ENCODE results near the gene GFRA4.

Gene GFRA4

DNA sequence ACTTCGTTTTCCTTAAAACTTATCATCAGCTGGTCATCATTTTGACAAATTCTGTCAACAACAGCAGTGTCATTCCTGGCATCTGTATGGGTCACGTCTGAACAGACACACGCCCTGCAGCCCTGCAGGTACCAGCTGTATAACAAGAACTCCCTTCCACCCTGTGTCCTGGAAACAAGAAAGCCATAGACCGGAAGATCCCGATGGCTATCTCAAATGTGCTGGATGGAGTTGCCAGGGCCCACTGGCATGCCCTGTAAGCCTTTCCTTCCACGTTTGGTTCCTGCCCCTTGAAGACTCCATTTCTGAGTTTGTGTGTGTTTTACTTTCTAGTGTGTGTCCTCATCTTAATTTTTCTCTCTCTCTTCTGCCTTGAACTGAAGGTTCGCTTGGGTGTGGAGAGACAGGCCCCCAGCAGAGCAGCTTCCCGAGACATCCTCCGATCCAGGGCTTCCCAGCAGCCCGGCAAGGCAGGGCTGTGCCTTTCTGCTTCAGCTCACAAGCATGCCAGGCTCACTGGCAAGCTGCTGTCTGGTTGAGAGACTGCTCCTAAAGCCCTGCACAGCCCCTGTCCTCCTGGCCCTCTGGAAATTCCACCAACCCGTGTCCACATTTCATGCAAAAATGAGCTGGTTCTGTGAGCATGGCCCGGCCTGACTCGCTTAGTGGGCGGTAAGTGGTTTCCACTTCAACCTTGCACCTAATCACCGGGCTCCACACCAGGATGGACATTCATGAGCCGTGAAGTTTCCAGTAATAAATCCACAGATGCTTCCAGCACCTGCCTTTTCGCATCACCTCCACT lies 8.7 kb downstream of the GFRA4 start:
- Mint-ChIP-seq H3K4me1 (ENCODE audit: low read depth) (peaks cover 12% of the 10 kb centered on the region), H3K27ac (no peak overlapping the region), H3K36me3 (ENCODE audit: low read depth) (no peaks in the 10 kb centered on the region), H3K27me3 (peaks cover 13% of the 10 kb centered on the region), H3K4me3 (no peak overlapping the region), H3K9me3 (no peaks in the 10 kb centered on the region)

DNA sequence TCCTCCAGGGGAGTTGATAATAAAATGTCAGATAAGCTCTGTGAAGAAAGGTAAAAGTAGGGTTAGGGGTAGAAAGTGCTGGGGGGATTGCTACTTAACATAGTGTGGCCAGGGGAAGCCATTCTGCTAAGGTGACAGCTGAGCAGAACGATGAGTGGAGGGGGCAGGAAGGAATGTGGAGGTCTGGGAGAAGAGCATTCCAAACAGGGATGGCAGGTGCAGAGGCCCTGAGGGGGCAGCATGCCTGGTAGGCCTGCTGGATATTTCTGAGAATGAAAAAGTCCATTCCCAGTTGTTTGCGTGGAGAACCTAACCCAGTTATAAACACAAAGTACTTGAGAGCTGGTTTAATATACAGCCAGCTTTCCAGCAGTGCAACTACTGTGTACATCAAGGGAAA lies 9.3 kb downstream of the GFRA4 start:
- no peaks in the 10 kb centered on the region for H3K36me3 Mint-ChIP-seq (ENCODE audit: low read depth)
- no peak overlapping the region for H3K27ac Mint-ChIP-seq
- H3K4me3 Mint-ChIP-seq: no peak overlapping the region
- peaks cover 6% of the 10 kb centered on the region for H3K27me3 Mint-ChIP-seq
- no peaks in the 10 kb centered on the region for H3K9me3 Mint-ChIP-seq
- peaks cover 8% of the 10 kb centered on the region for H3K4me1 Mint-ChIP-seq (ENCODE audit: low read depth)

DNA sequence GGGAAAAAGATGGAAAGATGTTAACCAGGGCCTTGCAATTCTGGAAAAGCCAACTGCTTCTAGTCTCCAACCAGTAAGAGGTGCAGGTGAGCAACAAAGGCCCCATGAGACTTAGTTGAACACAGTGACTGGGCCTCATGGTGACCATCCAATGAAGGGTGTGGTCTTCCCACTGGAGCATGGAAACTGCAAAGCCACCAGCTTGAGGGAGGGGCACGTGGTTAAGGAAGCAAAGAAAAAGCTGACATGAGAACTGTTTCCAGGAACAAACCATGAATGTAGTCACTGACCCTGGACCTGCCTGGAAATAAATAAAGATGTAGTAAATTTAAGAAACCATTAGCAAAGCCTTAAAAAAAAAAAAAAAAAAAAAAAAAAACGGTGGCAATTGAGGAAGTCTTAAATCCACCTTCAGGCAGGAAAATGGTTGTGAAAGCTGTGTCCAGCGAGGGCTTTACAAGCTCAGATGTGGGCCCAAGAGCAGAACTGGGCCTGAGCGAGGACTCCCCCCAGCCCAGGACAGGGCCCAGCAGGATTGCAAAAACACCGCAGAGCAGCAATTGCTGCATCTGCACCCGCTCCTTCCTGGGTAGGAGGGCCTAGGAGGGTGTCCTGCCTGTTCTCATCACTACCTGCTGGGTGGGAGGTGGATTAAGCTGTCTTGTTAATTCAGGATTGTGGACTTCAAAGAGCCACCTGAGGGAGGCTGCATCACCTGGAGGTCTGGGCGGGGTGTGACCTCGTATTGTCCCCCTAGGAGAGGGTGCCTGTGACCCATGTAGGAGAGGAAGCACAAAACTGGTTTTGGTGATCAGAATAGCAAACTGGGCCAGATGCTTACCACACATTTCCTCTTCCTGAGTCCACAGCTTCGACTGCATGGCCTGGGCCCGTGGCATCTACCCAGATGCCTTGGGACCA lies 10.3 kb downstream of the GFRA4 start:
- Mint-ChIP-seq H3K4me1 (ENCODE audit: low read depth) (peaks cover 5% of the 10 kb centered on the region), H3K27me3 (no peaks in the 10 kb centered on the region), H3K27ac (no peak overlapping the region), H3K36me3 (ENCODE audit: low read depth) (peaks cover 5% of the 10 kb centered on the region), H3K4me3 (no peak overlapping the region), H3K9me3 (no peaks in the 10 kb centered on the region)

DNA sequence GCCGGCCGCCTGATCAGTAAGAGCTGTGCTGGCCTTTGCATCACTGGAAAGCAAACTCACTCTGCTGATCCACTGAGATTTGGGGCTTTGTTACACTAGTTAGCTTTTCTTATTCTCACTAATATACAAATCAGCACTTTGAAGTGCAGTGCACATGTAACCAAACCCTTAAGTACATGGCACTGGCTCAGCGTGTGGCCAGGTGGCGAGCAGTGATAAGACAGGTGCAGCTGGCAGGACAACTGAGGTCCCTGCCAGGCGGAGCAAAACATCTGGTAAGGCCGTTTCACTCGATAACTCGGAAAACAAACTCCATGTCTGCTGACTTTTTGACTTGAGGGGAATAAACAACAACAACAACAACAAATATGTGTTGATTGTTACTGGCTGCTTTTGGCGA lies 11.0 kb downstream of the GFRA4 start:
- no peaks in the 10 kb centered on the region for H3K9me3 Mint-ChIP-seq

DNA sequence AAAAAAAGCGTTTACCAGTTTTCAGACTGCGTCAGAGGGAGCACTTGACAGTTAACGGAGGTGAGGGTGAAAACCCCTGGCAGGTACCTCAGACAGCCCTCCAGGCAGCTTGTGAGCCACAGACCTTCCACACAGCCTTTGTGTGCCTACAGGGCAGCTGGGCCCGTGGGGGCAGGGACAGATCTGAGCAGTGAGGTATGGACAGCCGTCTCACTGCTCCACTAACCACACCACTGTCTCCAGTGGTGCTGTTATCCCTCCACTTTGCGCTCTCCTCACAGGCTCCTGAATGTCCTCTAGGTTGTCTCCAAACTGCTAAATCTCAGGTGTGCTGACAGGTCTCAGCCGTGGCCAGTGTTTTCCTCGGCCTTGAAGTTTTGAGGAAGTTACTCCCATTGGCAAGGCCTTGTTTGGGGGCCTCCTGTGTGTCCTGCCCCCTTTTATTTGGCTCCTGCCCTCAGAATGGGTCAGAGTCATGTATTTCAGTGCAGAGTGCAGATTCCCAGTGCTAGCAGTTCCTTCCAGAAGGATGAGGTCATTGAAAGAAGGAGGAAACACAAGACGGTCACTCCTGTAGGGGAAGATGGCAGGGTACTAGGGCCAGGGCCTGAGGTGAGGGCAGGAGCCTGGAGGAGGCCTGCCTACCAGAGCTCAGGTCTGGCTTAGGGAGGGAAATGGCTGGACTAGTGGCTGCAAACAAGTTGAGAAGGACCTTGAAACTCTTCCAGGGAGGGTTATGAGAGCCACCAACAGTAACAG lies 11.8 kb downstream of the GFRA4 start:
- Mint-ChIP-seq H3K9me3 (no peaks in the 10 kb centered on the region), H3K27ac (no peak overlapping the region), H3K36me3 (ENCODE audit: low read depth) (peaks cover 5% of the 10 kb centered on the region), H3K4me3 (no peak overlapping the region), H3K27me3 (no peaks in the 10 kb centered on the region), H3K4me1 (ENCODE audit: low read depth) (peaks cover 5% of the 10 kb centered on the region)

More for the DNA sequence above, 11.0 kb downstream of the GFRA4 start:
- H3K4me3 Mint-ChIP-seq: no peak overlapping the region
- H3K27ac Mint-ChIP-seq: no peak overlapping the region
- peaks cover 5% of the 10 kb centered on the region for H3K36me3 Mint-ChIP-seq (ENCODE audit: low read depth)
- peaks cover 5% of the 10 kb centered on the region for H3K4me1 Mint-ChIP-seq (ENCODE audit: low read depth)
- no peaks in the 10 kb centered on the region for H3K27me3 Mint-ChIP-seq

DNA sequence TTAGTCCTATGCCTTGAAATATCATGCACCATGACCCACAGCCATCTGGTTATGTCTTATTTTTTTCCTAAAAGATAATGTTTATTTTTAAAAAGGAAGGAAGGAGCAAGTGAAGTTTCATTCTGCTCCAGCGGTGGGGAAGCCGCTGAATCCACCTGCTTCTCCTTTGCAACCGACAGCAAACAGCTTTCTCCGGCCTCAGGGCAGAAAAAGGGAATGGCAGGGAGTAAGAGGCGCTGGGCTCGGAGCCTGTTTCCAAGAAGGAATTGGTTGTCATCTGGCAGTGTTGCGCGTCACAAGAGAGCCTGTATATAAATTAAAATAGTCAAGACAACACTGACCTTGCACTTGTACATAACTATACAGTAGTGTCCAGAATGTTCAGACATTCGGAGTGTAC lies 14.2 kb downstream of the GFRA4 start:
- H3K4me3 Mint-ChIP-seq: no peak overlapping the region
- no peaks in the 10 kb centered on the region for H3K9me3 Mint-ChIP-seq
- no peak overlapping the region for H3K27ac Mint-ChIP-seq
- peaks cover 11% of the 10 kb centered on the region for H3K36me3 Mint-ChIP-seq (ENCODE audit: low read depth)
- peaks cover 5% of the 10 kb centered on the region for H3K4me1 Mint-ChIP-seq (ENCODE audit: low read depth)
- H3K27me3 Mint-ChIP-seq: no peaks in the 10 kb centered on the region

DNA sequence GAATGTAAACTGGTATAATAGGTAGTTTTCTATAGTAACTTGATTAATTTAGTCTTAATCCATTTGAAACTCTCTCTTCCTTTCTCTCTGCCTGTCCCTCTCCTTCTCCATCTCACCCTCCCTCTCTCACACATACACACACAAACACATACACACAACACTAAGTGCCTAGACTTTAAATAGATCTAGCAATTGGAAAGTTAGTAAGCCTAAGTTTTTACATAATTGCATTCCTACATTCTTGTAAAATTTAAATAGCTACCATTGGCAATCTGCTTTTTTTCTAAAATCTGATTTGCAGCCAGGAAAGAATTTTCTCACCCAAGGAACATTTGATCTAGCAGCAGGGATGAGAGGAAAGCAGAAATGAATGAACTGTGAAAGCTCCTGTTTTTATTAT lies 15.7 kb downstream of the GFRA4 start:
- H3K27me3 Mint-ChIP-seq: no peaks in the 10 kb centered on the region
- no peaks in the 10 kb centered on the region for H3K9me3 Mint-ChIP-seq
- no peaks in the 10 kb centered on the region for H3K4me1 Mint-ChIP-seq (ENCODE audit: low read depth)
- H3K27ac Mint-ChIP-seq: no peak overlapping the region
- peaks cover 11% of the 10 kb centered on the region for H3K36me3 Mint-ChIP-seq (ENCODE audit: low read depth)
- H3K4me3 Mint-ChIP-seq: no peak overlapping the region

DNA sequence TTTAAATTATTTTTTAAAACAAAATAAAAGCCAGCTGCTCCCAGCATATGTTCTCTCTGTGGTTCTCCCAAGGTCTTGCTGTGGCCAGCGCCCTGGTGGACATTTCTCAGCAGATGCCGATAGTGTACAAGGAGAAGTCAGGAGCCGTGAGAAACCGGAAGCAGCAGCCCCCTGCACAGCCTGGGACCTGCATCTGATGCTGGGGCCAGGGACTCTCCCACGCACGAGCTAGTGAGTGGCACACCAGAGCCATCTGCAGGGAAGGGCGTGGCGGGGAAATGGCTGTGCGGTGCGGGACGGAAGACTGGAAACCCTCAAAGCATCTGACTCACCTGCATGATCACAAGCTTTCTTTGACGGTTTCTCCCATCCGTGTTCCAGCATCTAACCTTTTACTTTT lies 16.5 kb downstream of the GFRA4 start:
- Mint-ChIP-seq H3K4me3 (no peak overlapping the region), H3K36me3 (ENCODE audit: low read depth) (peaks cover 17% of the 10 kb centered on the region), H3K27ac (no peak overlapping the region), H3K27me3 (no peaks in the 10 kb centered on the region), H3K4me1 (ENCODE audit: low read depth) (no peaks in the 10 kb centered on the region), H3K9me3 (no peaks in the 10 kb centered on the region)

DNA sequence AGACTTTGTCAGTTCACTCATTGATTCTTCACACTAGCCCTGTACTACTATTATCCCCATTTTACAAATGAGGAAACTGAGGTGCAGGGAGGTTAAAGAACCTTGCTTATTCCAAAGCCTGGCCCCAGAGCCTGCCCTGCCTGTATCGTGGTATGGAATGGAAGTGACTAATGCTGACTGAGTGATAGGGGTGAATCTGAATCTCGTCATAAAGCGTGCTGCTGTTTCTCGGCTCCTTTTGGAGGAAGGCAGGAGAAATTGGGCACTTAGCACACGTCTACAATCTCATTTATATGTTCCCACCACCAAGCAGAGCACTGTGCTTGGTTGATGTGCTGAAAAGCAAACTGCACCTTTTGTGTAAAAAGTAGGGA lies 17.1 kb downstream of the GFRA4 start:
- H3K4me3 Mint-ChIP-seq: no peak overlapping the region
- no peaks in the 10 kb centered on the region for H3K27me3 Mint-ChIP-seq
- H3K9me3 Mint-ChIP-seq: no peaks in the 10 kb centered on the region
- H3K27ac Mint-ChIP-seq: no peak overlapping the region
- peaks cover 18% of the 10 kb centered on the region for H3K36me3 Mint-ChIP-seq (ENCODE audit: low read depth)
- no peaks in the 10 kb centered on the region for H3K4me1 Mint-ChIP-seq (ENCODE audit: low read depth)

DNA sequence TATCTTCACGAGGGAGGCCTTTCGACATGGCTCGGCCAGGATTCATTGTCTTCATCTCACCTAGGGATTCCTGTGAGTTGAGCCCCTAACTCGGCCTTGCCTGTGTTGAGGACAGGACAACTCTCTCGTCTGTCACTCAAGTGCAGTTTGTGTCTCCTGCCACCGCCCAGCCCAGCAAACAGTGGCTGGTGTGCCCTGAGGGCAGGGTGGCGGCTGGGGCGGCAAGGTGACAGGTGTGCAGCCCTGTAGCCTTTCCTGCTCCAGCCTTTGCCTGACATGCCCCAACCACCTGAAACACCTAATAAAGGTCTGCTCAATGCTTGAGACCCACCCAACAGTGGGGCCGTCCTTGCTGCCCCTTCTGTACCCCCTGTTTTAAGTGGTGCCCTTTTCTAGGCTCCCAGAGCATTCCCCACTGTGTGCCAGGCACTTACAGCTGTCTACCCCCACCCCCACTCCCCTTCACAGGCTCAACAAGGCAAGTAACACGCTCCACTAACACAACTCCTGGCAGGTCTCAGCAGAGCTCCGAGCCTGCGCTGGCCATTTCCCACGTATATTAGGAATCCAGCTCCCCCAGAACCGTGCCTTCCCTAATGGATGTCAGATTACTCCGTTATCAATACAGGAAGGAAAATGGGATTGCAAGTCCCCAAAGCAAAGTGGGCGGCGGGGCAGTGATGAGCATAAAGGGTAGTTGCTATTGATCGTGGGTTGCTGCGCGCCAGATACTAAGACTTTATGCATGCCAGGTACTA lies 17.7 kb downstream of the GFRA4 start:
- Mint-ChIP-seq H3K4me3 (no peak overlapping the region), H3K36me3 (ENCODE audit: low read depth) (peaks cover 23% of the 10 kb centered on the region), H3K27ac (no peak overlapping the region), H3K9me3 (no peaks in the 10 kb centered on the region), H3K4me1 (ENCODE audit: low read depth) (no peaks in the 10 kb centered on the region), H3K27me3 (no peaks in the 10 kb centered on the region)

DNA sequence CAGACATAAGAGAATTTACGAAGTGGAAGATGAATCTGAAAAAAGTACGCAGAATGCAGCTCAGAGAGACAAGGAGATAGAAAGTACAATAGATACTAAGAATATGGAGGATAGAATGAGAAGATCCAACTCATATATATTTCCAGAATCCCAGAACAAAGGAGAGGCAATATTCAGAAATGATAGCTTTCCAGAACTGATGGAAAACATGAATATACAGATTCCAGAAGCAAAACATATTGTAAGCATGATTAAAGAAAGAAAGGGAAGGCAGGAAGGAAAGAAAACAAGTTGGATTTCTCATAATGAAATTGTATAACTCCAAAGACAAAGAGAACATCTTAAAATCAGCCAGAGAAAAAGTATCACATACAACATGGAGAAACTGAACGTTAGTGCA lies 22.9 kb downstream of the GFRA4 start:
- Mint-ChIP-seq H3K27me3 (no peaks in the 10 kb centered on the region), H3K36me3 (ENCODE audit: low read depth) (peaks cover 28% of the 10 kb centered on the region), H3K4me3 (no peak overlapping the region), H3K27ac (no peak overlapping the region), H3K4me1 (ENCODE audit: low read depth) (no peaks in the 10 kb centered on the region), H3K9me3 (no peaks in the 10 kb centered on the region)

DNA sequence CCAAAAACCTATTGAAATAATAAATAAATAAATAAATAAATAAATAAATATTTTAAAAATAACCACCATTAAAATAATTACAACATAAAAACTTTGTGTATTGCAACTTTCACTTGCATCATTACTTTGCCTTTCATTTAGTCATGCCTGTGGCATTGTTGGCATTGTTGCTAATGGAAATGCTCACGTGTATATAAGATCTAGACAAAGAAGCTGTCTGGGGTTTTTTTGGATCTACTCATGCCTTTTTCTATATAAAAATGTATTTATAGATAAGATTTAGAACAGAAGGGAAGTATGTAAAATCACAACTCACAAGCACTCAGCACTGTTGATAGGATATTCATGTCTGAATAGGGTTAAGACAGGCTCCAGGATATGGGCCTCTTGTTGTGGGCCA lies 27.9 kb downstream of the GFRA4 start:
- Mint-ChIP-seq H3K9me3 (no peaks in the 10 kb centered on the region), H3K4me3 (no peak overlapping the region), H3K27me3 (no peaks in the 10 kb centered on the region), H3K4me1 (ENCODE audit: low read depth) (no peaks in the 10 kb centered on the region), H3K27ac (no peak overlapping the region), H3K36me3 (ENCODE audit: low read depth) (peaks cover 20% of the 10 kb centered on the region)

DNA sequence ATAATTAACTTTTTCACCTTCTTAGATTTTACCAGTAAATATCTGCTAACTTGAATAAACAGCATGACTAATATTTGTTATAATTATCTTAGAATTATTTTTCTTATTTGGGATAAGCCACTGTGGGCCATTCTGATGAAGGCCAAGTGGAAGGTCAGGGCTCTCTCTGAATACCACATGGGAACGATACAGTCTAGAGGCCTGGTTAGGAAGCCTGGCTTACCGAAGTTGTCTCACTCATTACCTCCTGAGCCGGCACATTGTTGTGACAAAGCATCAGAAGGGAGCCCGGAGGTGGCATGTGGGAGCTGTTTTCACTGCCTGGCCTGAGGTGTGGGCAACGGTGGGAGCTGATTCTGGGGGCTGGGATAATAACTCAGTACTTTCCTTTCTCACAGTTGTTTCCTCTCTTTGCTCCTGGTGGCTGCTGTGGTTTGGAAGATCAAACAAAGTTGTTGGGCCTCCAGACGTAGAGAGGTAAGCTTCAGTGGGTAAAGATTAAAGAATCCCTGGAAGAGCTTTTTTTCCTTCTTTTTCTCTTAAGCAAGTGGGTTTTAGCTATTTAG lies 29.2 kb downstream of the GFRA4 start:
- H3K27me3 Mint-ChIP-seq: no peaks in the 10 kb centered on the region
- no peaks in the 10 kb centered on the region for H3K4me1 Mint-ChIP-seq (ENCODE audit: low read depth)
- no peak overlapping the region for H3K4me3 Mint-ChIP-seq
- H3K9me3 Mint-ChIP-seq: no peaks in the 10 kb centered on the region
- H3K36me3 Mint-ChIP-seq (ENCODE audit: low read depth): peaks cover 20% of the 10 kb centered on the region
- H3K27ac Mint-ChIP-seq: no peak overlapping the region

DNA sequence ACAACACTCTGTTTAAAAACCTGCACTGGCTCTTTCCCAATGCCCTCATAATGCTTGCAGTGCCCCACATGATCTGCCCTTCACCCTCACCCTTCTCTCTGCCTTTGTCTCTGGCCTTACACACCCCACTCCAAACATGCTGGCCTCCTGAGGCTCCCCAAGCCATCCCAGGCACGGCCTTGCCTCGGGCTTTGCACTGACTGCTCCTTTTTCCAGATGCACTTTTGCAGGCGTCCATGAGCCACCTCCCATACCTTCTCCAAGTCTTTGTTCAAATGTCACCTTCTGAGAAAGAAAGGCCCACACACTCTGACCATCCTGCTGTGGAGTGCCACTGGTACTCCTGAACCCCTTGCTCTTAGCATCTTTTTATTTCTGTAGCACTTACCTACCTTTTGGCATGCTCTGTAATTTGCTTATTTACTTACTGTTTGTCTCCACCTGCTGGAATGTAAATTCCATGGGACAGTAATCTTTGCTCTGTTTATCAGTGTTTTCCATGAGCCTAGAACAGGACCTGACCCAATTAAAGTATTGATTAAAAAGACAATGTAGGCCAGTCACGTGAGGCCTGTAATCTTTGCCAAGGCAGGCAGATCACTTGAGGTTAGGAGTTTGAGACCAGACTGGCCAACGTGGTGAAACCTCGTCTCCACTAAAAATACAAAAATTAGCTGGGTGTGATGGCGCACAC lies 30.7 kb downstream of the GFRA4 start:
- H3K9me3 Mint-ChIP-seq: no peaks in the 10 kb centered on the region
- no peaks in the 10 kb centered on the region for H3K4me1 Mint-ChIP-seq (ENCODE audit: low read depth)
- no peaks in the 10 kb centered on the region for H3K27me3 Mint-ChIP-seq
- H3K4me3 Mint-ChIP-seq: no peak overlapping the region
- H3K36me3 Mint-ChIP-seq (ENCODE audit: low read depth): peaks cover 17% of the 10 kb centered on the region
- H3K27ac Mint-ChIP-seq: no peak overlapping the region
